ENCODE results near the gene NCL. TPM values are rescaled to one million over a fixed set of nuclear protein-coding genes. Genes with fewer than 3 reads are reported as not detected.

The NCL gene, protein sequence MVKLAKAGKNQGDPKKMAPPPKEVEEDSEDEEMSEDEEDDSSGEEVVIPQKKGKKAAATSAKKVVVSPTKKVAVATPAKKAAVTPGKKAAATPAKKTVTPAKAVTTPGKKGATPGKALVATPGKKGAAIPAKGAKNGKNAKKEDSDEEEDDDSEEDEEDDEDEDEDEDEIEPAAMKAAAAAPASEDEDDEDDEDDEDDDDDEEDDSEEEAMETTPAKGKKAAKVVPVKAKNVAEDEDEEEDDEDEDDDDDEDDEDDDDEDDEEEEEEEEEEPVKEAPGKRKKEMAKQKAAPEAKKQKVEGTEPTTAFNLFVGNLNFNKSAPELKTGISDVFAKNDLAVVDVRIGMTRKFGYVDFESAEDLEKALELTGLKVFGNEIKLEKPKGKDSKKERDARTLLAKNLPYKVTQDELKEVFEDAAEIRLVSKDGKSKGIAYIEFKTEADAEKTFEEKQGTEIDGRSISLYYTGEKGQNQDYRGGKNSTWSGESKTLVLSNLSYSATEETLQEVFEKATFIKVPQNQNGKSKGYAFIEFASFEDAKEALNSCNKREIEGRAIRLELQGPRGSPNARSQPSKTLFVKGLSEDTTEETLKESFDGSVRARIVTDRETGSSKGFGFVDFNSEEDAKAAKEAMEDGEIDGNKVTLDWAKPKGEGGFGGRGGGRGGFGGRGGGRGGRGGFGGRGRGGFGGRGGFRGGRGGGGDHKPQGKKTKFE
- polyA plus RNA-seq (2012; ENCODE audit: insufficient read depth, insufficient read length): 1,058 TPM

DNA sequence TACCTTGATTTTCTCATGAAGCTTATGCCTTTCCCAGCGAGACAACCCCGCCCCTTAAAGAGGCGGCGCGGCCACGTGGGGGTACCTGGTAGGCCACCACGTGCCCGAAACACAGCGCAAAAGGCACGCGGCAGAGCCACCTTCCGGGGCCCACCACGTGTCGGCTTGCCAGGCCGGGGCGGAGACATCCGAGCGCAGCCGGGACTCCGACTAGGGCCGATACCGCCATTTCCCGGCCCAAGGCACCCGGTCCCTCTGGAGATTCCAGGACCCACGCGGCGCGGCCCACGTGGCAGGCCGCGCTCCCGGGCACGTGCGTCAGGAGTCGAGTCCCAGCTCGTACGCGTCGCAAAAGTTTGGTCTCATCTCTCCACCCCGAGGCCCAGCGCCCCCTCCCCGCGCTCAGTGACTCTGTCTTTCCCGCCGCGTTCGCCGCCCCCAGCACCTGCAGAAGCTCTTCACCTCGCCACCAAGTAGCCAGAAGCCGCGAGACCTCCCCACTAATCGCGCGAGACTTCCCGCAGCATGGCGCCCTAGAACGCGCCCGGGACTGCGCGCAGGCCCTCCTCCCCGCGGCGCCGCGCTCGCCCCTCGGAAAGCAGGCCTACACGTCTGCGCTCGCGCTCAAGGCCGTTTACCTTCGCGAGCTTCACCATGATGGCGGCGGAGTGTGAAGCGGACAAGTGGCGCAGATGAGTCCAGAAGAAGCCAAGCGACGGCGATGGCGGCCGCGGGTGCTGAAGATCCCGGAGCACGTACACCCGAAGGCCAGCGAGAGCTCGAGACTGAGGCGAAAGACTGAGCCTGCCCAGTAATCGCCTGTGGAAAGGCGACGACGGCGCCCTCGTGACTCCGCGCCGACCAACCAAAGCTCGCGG lies at the start of gene NCL:
TSS of gene NCL (minus strand) at position 787 of the 878 bp plus-strand sequence. CDS start at position 656, 131 bp downstream.
- DNase-seq (ENCODE audit: low read depth, low spot score): peak; percentile 96
- H3K4me3 ChIP-seq (ENCODE audit: low read length): peak within 1 kb of the TSS; percentile 97

DNA sequence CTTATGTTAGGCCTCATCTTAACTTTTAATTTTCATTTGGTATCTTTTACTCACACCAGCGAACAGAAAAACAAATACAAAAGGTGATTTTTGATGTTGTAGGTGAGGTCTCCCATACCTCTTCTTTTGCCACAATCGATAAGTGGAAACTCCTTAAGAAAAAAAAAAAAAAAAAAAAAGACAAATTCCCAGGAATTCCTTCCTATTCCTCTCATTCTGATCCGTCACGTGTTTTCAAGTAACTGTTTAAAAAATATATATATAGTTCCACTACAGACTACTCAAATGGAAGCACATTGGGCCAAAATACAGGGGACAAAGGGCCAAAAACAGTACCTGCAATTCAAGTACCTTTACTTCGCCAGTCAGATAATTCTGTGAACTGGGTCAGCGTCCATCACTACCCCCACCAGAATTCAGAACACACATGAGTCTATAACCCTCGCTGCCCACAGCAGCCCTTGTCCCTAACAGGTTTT lies 49.5 kb upstream of the NCL start:
- peak overlapping the region; percentile 62 for H3K4me3 ChIP-seq (ENCODE audit: low read length)
- no peak for DNase-seq (ENCODE audit: low read depth, low spot score)

- DNase-seq (ENCODE audit: low read depth, low spot score): no peak
- H3K4me3 ChIP-seq (ENCODE audit: low read length): no peak overlapping the region
Measured at GRCh38 chr2:231512222-231512621, 47.9 kb upstream of the NCL start.

- H3K4me3 ChIP-seq (ENCODE audit: low read length): no peak overlapping the region
Measured at GRCh38 chr2:231503766-231504165, 39.5 kb upstream of the NCL start.

GRCh38 chr2:231502596-231502995 lies 38.3 kb upstream of the NCL start:
- DNase-seq (ENCODE audit: low read depth, low spot score): no peak
- no peak overlapping the region for H3K4me3 ChIP-seq (ENCODE audit: low read length)

More at GRCh38 chr2:231503766-231504165, 39.5 kb upstream of the NCL start:
- DNase-seq (ENCODE audit: low read depth, low spot score): no peak

- no peak overlapping the region for H3K4me3 ChIP-seq (ENCODE audit: low read length)
- no peak for DNase-seq (ENCODE audit: low read depth, low spot score)
Measured at GRCh38 chr2:231497651-231498050, 33.4 kb upstream of the NCL start.

GRCh38 chr2:231494669-231495068 lies 30.4 kb upstream of the NCL start:
- no peak overlapping the region for H3K4me3 ChIP-seq (ENCODE audit: low read length)
- DNase-seq (ENCODE audit: low read depth, low spot score): no peak

DNA sequence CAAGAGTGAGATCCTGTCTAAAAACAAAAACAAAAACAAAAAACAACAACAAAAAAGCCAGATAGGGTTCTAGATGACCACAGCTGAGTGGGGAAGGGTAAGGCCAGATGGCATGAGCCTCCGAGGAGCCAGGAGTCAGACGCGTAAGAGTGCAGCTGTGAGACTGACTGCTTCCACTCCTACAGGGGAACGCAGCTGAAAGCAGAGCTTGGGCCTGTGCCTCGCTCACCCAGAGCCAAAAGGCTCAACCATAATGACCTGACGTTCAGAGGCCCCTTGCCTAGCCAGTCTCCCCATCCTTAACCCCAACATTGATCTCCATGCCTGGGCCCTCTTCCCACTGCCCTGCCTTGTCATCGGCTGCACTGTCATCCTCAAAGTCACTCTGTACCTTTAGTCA lies 26.5 kb upstream of the NCL start:
- no peak for DNase-seq (ENCODE audit: low read depth, low spot score)
- no peak overlapping the region for H3K4me3 ChIP-seq (ENCODE audit: low read length)

DNA sequence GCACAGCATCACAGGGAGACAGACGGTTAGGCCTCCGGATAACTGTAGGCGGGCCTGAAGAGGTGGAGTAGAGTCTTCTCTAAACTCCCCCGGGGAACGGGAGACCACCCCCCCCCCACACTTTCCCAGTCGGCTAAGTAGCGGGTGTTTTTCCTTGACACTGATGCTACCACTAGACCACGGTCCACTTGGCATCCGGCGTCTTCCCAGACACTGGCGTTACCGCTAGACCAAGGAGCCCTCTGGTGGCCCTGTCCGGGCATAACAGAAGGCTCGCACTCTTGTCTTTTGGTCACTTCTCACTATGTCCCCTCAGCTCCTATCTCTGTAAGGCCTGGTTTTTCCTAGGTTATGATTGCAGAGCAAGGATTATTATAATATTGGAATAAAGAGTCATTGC lies 25.7 kb upstream of the NCL start:
- H3K4me3 ChIP-seq (ENCODE audit: low read length): no peak overlapping the region
- no peak for DNase-seq (ENCODE audit: low read depth, low spot score)

DNA sequence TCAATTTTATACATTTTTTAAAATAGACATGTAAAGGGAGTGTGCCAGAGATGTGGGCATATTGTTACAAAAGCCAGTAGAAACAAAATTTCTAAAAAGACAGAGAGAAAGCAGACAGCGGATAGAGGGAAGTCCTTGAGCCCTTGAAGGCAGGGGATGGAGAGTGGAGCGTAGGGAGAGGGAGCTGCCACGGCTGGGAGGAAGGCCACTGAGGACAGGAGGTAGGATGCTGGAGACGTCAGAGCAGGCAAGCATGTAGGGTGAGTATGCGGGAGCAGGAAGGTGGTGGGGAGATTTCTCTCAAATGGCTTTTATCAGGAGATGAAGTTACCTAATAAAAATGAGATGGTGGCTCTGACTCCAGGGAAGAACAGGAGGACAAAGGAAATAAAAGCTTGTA lies 24.0 kb upstream of the NCL start:
- H3K4me3 ChIP-seq (ENCODE audit: low read length): no peak overlapping the region
- DNase-seq (ENCODE audit: low read depth, low spot score): no peak

DNA sequence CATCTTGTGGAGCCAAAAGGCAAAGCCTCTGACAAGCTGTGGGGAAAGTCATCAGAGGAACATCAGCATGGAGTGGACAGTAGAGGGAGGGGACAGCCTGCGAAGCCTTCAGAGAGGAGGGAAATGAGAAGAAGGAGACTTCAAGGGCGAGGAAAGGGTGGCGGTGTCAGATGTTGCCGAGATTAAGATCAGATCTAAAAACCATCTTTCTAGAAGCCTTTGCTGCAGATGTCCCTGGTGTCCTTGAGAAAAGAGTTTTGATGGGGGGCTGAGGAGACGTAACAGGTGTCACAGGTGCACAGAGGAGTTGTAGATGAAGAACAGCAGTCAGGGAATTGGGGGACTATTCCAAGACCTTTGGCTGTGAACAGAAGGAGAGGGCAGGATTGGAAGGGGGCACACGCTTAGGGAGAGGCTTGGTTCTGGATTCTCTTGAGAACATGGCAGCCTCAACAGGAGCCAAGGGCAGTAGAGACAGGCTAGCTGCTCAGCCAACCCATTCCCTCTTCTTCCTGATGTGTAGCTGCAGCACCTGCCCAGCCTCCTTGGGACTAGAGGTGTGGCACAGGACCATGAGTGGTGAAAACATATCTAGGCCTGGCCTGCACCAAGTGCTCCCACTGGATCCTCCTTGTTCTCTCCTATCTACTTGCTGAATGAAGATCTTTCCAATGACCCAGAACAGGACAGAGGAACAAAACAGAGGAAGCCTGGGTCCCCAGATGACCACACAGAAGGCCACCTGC lies 22.7 kb upstream of the NCL start:
- no peak overlapping the region for H3K4me3 ChIP-seq (ENCODE audit: low read length)
- peak; percentile 33 for DNase-seq (ENCODE audit: low read depth, low spot score)

- H3K4me3 ChIP-seq (ENCODE audit: low read length): no peak overlapping the region
- DNase-seq (ENCODE audit: low read depth, low spot score): no peak
Measured at GRCh38 chr2:231483398-231484329, 19.4 kb upstream of the NCL start.

- no peak overlapping the region for H3K4me3 ChIP-seq (ENCODE audit: low read length)
- no peak for DNase-seq (ENCODE audit: low read depth, low spot score)
Measured at GRCh38 chr2:231482806-231483391, 18.6 kb upstream of the NCL start.

- no peak for DNase-seq (ENCODE audit: low read depth, low spot score)
- H3K4me3 ChIP-seq (ENCODE audit: low read length): no peak overlapping the region
Measured at GRCh38 chr2:231480781-231481180, 16.5 kb upstream of the NCL start.

DNA sequence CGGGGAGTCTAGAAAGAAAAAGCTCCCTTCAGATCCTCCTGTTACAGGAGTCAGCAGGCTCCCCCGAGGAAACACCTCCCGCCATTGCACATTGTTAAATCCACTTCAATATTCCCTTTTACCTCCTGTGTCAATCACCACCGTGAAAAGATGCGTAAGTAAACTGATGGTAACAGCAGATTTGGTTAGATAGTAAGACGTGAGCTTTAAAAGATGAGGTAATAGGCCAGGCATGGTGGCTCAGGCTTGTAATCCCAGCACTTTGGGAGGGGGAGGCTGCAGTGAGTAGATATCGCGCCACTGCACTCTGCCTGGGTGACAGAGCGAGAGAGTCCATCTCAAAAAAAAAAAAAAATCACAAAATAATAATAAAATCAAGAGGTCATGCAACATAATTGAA lies 15.2 kb upstream of the NCL start:
- no peak for DNase-seq (ENCODE audit: low read depth, low spot score)
- H3K4me3 ChIP-seq (ENCODE audit: low read length): no peak overlapping the region

DNA sequence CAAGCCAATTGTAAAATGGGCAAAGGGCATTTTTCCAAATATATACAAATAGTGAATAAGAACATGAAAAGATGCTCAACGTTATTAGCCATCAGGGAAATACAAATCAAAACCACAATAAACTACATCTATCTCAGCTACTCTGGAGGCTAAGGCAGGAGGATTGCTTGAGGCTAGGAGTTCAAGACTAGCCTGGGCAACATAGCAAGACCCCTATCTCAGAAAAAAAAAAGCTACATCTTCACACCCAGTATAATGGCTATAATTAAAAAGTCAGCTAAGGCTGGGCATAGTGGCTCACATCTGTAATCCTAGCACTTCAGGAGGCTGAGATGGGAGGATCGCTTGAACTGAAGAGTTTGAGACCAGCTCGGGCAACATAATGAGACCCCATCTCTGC lies 12.6 kb upstream of the NCL start:
- no peak for DNase-seq (ENCODE audit: low read depth, low spot score)
- no peak overlapping the region for H3K4me3 ChIP-seq (ENCODE audit: low read length)

DNA sequence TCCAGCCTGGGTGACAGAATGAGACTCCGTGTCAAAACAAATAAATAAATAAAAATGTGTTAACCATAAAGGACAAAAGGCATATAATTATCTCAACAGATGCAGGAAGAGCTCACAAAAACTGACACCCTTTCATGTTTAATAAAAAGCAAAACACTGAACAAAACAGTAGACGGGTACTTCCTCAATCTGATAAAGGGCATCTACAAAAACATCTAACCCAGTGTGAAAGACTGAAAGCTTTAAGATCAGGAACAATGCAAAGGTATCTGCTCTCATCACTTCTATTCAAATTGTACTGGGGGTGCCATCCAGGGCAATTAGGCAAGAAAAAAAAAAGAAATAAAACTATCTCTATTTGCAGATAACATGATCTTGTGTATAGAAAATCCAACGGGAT lies 11.7 kb upstream of the NCL start:
- no peak for DNase-seq (ENCODE audit: low read depth, low spot score)
- H3K4me3 ChIP-seq (ENCODE audit: low read length): no peak overlapping the region
